ENCODE data around the gene CDC25B.

CDC25B gene

DNA sequence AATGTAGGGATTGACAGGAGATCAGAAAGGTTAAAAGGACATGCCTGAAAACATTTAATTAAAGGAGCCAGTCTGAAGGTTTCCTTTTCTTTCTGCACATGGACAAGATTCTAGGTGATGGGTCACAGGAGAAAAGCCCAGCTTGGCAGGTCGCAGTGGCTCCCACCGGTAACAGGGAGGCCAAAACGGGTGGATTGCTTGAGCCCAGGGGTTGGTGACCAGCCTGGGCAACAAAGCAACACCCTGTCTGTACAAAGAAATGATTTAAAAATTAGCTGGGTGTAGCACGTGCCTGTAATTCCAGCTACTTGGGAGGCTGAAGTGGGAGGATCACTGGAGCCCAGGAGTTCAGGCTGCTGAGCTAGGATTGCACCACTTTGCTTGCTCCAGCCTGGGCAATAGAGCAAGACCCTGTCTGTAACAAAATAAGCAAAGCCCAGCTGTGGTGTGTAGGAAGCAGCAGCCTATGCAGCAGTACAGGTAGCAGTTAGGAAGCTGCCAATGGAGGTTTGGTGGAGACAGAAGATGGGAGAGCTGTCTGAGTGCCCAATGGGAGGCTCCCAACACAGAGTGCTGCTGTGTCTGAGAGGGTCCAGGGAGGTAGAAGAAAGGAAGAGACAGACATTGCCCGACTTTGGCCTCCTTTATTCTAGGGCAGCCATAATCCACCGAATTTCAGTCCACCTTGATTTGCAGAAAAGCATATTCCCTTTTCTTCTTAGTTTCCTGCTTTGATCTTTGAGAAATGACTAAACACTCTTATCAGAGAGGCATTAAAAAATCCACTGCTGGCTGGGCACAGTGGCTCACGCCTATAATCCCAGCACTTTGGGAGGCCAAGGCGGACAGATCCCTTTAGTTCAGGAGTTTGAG, 17.1 kb downstream of the CDC25B start:
- peaks cover 4% of the 10 kb centered on the region for H3K27me3 Mint-ChIP-seq
- no peak overlapping the region for H3K4me3 Mint-ChIP-seq

DNA sequence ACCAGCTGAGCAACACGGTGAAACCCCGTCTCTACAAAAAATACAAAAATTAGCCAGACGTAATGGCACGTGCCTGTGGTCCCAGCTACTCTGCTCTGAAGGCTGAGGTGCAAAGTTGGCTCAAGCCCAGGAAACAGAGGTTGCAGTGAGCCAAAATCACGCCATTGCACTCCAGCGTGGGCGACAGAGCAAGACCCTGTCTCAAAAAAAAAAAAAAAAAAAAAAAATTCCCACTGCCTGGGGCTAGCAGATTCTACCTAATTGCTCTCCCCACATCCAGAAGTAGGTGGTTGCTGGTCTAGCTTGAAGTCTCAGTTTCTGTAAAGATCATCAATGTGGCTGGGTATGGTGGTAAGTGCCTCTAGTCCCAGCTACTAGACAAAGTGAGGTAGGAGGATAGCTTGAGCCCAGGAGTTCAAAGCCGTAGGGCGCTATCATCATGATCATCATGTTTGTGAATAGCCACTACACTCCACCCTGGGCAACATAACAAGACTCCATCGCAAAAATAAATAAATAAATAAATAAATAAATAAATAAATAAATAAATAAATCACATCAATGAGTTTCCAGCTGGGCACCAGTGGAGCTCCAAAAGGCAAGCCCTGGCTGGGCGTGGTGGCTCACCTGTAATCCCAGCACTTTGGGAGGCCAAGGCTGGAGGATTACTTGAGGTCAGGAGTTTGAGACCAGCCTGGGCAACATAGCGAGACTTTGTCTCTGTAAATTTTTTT, 17.9 kb downstream of the CDC25B start:
- no peak for DNase-seq (ENCODE audit: low spot score in 2 of 2)
- Mint-ChIP-seq H3K9me3 (no peaks in the 10 kb centered on the region), H3K4me1 (peaks cover 14% of the 10 kb centered on the region), H3K27ac (no peak overlapping the region), H3K4me3 (no peak overlapping the region), H3K36me3 (no peaks in the 10 kb centered on the region), H3K27me3 (peaks cover 4% of the 10 kb centered on the region)
- no peak for ATAC-seq (ENCODE audit: low read depth)

More for the DNA sequence above, 17.1 kb downstream of the CDC25B start:
- Mint-ChIP-seq H3K27ac (no peak overlapping the region), H3K9me3 (no peaks in the 10 kb centered on the region), H3K36me3 (no peaks in the 10 kb centered on the region), H3K4me1 (peaks cover 14% of the 10 kb centered on the region)
- DNase-seq (ENCODE audit: low spot score in 2 of 2) (no peak), ATAC-seq (ENCODE audit: low read depth) (no peak)

DNA sequence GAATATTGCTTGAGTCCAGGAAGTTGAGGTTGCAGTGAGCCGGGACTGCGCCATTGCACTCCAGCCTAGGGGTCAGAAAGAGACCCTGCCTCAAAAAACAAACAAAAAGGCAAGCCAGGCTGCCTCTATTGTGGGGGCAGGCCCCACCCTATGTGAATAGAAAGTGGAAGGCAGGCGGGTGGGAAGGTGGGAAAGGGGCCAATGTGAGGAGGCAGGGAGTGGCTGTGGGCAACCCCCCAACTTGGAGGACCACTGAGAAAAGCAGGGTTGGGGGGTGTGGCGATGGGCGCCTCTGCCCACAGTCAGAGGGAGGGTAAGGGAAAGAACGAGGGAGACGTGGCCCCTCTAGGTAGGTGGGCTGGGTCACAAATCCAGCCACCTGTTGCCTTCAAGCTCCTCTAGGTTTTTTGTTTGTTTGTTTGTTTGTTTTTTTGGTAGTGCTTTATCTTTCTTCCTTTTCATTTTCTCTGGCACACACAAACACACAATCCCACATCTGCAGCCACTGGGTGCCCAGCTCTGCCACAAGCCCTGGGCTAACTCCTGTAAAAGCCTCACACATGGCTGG, 18.9 kb downstream of the CDC25B start:
- peaks cover 4% of the 10 kb centered on the region for H3K27me3 Mint-ChIP-seq
- H3K27ac Mint-ChIP-seq = no peak overlapping the region
- no peaks in the 10 kb centered on the region for H3K36me3 Mint-ChIP-seq
- DNase-seq (ENCODE audit: low spot score in 2 of 2) (no peak), ATAC-seq (ENCODE audit: low read depth) (no peak)
- no peak overlapping the region for H3K4me3 Mint-ChIP-seq
- peaks cover 14% of the 10 kb centered on the region for H3K4me1 Mint-ChIP-seq
- H3K9me3 Mint-ChIP-seq = no peaks in the 10 kb centered on the region

DNA sequence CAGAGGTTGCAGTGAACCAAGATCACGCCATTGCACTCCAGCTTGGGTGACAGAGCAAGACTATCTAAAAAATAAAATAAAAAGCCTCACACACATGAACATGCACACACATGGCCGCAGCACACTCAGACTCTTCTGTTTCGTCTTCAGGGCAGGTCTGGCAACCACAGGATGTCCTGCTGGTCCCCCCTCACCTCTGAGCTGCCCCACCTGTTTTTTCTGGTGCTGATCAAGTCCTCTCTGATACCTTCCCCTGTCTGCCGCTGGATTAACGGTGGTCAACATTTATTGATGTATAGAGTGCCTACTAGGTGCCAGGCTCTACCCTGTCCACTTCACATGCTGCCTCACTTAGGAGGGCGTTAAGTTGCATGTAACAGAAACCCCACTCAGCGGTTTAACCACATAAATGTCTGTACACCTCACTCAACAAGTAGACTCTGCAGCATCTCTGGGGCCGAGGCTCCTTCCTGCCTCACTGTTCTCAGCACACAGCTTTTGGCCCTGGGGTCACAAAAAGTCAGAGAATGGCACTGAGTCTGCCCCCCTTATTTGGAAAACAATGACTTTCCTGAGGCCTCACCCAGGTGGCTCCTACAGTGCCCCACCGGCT, 19.7 kb downstream of the CDC25B start:
- DNase-seq (ENCODE audit: low spot score in 2 of 2) (no peak), ATAC-seq (ENCODE audit: low read depth) (no peak)
- H3K4me1 Mint-ChIP-seq = peaks cover 14% of the 10 kb centered on the region
- H3K36me3 Mint-ChIP-seq = no peaks in the 10 kb centered on the region
- H3K4me3 Mint-ChIP-seq = no peak overlapping the region
- no peaks in the 10 kb centered on the region for H3K9me3 Mint-ChIP-seq
- peaks cover 4% of the 10 kb centered on the region for H3K27me3 Mint-ChIP-seq
- no peak overlapping the region for H3K27ac Mint-ChIP-seq

DNA sequence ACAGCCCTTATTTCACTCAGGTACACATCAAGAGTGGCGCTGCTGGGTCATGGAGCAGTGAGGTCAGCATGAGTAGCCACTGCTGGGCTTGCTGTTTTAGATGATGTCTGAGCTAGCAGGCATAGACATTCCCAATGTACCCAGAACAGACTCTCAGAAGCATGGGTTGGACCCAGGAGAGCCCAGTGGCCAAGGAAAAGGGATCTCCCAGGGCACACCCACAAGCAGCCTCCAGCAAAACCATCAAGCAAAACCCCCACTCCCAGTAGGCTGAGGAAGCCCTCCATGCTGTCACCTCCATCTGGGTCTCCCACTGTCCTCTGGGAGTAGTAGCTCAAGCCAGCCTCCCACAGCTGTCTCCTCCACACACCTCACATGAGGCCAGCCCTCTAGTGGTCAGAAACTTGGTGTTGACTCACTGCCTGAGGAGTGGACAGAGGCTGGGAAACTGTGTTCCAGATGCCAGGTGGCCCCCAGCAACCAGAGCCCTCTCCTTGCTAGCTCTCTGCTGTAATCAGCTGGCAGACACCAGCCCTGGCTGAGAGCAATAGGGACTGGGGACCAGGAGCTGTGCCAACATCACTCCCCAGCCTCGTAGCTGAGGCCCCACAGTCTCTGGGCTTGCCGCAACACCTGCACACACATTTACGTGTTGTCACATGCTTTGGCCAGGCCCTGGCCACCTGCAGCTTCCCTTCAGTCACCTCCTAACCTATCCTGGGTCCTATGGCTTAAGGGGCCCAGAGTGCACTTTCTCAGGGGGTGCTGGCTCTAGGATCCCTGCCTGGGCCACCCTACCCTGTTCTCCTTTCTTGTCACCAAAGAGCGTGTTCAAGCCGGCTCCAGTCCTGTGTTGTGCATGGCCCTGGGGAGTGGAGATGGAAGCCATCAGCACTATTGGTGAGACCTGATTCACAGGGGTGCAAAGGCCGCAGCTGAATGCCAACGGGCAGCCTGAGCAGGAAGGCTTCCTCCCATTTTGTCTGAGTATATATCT, 22.3 kb downstream of the CDC25B start:
- ATAC-seq (ENCODE audit: low read depth) = no peak
- Mint-ChIP-seq H3K27me3 (peaks cover 4% of the 10 kb centered on the region), H3K36me3 (peaks cover 2% of the 10 kb centered on the region), H3K4me1 (peaks cover 5% of the 10 kb centered on the region), H3K27ac (peak overlapping the region; percentile 45), H3K4me3 (no peak overlapping the region), H3K9me3 (no peaks in the 10 kb centered on the region)
- no peak for DNase-seq (ENCODE audit: low spot score in 2 of 2)

DNA sequence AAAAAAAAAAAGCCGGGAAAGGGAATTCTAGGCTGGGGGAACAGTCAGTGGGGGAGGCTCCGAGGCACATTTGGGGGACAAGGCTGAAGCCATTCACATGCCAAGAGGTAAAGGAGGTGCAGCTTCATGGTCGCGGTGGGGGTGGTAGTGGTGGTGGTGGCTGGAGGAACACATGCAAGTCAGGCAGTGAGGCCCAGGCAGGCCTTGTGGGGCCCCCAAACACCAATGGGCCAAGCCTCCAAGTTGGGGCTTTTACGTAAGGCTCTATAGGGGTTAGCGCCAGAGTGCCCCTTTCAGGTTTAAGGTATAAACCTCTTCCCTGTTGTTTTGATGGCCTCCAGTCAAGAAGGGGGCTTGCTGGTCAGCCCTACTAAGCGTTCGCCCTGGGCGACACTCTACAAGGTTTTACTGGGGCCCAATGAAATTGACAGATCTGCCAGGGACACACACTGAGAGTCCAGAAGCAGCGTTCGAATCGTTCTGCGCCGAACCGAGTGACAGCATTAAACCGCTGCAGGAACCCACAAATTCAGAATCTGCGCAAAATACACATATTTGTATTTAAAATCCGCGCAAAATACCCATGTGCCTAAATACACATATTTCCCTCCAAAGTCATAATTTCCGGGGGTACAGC, 23.4 kb downstream of the CDC25B start:
- H3K9me3 Mint-ChIP-seq = no peaks in the 10 kb centered on the region
- peak overlapping the region; percentile 88 for H3K4me3 Mint-ChIP-seq
- ATAC-seq (ENCODE audit: low read depth) (no peak), DNase-seq (ENCODE audit: low spot score in 2 of 2) (no peak)
- peak overlapping the region; percentile 95 for H3K27ac Mint-ChIP-seq
- peaks cover 4% of the 10 kb centered on the region for H3K27me3 Mint-ChIP-seq
- peaks cover 5% of the 10 kb centered on the region for H3K4me1 Mint-ChIP-seq
- H3K36me3 Mint-ChIP-seq = peaks cover 3% of the 10 kb centered on the region

DNA sequence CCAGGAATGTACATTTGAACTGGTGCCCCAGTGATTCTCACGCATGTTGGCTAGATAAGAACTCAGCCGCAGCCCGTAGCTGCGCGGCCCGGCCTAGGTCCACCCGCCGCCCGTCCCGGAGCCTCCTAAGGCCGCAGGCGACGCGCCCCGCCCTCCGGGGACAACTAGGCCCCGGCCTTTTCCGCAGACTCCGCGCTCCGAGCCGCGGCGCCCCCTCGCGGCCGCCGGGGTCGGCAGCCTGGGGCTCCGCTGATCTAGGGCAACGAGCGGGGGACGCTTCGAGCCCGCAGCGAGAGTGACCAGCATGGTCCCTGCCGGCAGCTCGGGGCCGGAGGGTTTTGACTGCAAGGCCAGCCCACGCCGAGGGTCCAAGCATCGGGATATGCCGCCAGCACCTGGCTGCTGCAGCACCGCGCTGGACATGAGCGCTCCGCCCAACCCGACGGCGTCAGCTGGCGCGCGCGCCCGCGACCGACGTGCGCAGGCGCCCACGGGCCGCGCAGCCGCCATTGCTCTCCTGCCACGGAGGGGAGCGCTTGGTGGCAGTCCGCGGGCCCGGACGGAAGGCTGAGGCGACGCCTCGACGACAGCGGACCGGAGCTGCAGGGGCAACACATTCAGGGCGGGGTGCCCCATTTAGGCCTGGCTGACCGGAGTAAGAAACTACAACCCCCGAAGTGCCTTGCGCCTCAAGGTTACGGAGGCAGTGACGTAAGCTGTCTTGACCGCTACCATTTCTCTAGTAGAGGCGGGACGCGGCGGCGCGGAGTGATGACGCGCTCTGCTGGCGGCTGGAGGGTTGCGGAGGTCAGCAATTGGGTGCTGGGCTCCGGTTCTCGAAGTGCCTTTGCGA, 24.2 kb downstream of the CDC25B start, which contains the start of gene AP5S1:
AP5S1 (plus strand) TSS at position 500 of the 853 bp plus-strand sequence. CDS start 1,571 bp downstream, outside the sequence.
- ATAC-seq (ENCODE audit: low read depth) (peak; percentile 82), DNase-seq (ENCODE audit: low spot score in 2 of 2) (peak; percentile 92 to 97)
- Mint-ChIP-seq H3K4me1 (peaks cover 5% of the 10 kb centered on the region), H3K4me3 (peak within 1 kb of the TSS; percentile 88), H3K27ac (peak within 1 kb of the TSS; percentile 95), H3K9me3 (no peaks in the 10 kb centered on the region), H3K36me3 (peaks cover 5% of the 10 kb centered on the region), H3K27me3 (peaks cover 3% of the 10 kb centered on the region)

DNA sequence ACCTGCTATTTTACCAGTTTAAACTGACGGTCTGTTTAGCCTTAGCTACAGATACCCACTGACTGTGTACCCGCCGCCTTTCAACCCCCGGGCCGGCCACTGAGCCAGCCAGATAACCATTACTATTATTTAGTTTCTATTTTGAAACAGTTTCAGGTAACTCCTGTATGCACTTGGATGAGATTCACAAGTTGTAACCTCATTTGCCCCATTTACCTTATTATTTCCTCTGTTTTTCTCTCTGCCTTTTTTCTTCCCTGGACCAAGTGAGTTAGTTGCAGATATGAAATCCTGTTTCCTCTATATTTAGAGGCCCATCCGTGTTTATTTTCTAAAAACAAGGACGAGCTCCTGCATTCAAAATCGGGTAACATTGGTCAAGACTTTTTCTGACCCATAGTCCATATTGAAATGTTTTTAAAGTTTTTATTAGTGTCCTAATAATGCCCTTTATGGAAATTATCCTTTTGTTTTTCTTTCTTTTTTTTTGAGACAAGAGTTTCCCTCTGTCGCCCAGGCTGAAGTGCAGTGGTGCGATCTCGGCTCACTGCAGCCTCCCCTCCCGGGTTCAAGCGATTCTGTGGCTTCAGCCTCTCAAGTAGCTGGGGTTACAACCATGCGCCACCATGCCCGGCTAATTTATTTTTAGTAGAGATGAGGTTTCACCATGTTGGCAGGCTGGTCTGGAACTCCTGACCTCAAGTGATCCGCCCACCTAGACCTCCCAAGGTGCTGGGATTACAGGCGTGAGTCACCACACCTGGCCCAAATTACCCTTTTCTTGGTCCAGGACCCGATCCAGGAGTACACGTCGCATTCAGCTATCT, 25.0 kb downstream of the CDC25B start:
- H3K4me3 Mint-ChIP-seq = peak overlapping the region; percentile 88
- DNase-seq (ENCODE audit: low spot score in 2 of 2) (no peak), ATAC-seq (ENCODE audit: low read depth) (no peak)
- H3K4me1 Mint-ChIP-seq = peaks cover 4% of the 10 kb centered on the region
- peaks cover 2% of the 10 kb centered on the region for H3K27me3 Mint-ChIP-seq
- H3K36me3 Mint-ChIP-seq = peaks cover 6% of the 10 kb centered on the region
- H3K27ac Mint-ChIP-seq = peak overlapping the region; percentile 95
- H3K9me3 Mint-ChIP-seq = no peaks in the 10 kb centered on the region

DNA sequence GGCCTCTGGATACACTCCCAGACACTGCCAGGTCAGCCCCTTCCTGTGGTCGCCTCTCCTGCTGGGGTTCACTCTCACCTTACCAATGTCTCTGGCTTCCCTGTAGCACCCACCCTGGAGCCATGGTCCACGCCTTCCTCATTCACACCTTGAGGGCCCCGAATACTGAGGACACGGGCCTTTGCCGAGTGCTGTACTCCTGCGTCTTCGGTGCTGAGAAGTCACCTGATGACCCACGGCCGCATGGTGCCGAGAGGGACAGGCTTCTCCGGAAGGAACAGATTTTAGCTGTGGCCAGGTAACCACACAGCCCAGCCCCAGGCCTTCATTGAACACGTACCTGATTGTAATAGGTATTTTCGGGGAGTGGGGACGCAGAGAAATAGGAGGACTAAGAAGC, 25.9 kb downstream of the CDC25B start:
- H3K4me1 Mint-ChIP-seq = peaks cover 11% of the 10 kb centered on the region
- H3K27ac Mint-ChIP-seq = peak overlapping the region; percentile 95
- H3K27me3 Mint-ChIP-seq = no peaks in the 10 kb centered on the region
- peak overlapping the region; percentile 88 for H3K4me3 Mint-ChIP-seq
- no peak for DNase-seq (ENCODE audit: low spot score in 2 of 2)
- ATAC-seq (ENCODE audit: low read depth) = no peak
- H3K9me3 Mint-ChIP-seq = no peaks in the 10 kb centered on the region
- peaks cover 6% of the 10 kb centered on the region for H3K36me3 Mint-ChIP-seq

DNA sequence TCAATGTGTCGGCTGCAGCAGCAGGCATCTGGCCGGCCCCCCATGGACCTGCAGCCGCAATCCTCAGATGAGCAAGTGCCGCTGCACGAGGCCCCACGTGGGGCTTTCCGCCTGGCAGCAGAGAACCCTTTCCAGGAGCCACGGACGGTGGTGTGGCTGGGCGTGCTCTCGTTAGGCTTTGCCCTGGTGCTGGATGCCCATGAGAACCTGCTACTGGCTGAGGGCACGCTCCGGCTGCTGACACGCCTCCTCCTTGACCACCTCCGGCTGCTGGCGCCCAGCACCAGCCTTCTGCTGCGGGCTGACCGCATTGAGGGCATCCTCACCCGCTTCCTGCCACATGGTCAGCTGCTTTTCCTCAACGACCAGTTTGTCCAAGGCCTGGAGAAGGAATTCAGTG, 27.8 kb downstream of the CDC25B start:
- Mint-ChIP-seq H3K4me1 (peaks cover 11% of the 10 kb centered on the region), H3K9me3 (no peaks in the 10 kb centered on the region), H3K36me3 (peaks cover 6% of the 10 kb centered on the region), H3K27ac (no peak overlapping the region), H3K27me3 (no peaks in the 10 kb centered on the region), H3K4me3 (no peak overlapping the region)
- DNase-seq (ENCODE audit: low spot score in 2 of 2) (no peak), ATAC-seq (ENCODE audit: low read depth) (no peak)

DNA sequence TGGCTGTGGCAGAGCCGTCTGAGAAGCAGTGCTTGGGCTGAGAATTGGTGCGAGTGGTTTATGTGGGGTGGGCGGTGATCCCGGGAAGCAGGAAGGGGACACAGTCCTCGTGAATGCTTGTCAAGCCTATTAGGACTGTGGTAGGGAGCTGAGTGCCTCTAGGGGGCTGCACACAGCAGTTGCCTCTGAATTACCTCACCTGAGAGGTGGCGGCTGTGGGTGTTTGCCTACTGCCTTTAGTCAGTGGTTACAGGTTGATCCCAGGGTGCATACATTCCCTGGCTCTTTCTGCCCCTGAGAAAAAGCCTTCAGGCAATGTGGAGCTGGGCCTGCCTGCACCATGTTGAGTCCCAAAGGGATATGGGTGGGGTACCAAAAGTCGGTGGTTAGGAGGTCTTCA, 29.4 kb downstream of the CDC25B start:
- Mint-ChIP-seq H3K36me3 (peaks cover 6% of the 10 kb centered on the region), H3K4me1 (peaks cover 11% of the 10 kb centered on the region), H3K9me3 (no peaks in the 10 kb centered on the region), H3K27me3 (no peaks in the 10 kb centered on the region), H3K27ac (no peak overlapping the region), H3K4me3 (no peak overlapping the region)
- ATAC-seq (ENCODE audit: low read depth) = no peak
- no peak for DNase-seq (ENCODE audit: low spot score in 2 of 2)

Measured in memory B cell (primary cell).